Inferior parietal cortex (tissue), 1 donor: Measurements from ENCODE around the gene PGAM2.

Source experiments
- DNase-seq: peaks from one replicate; pipeline ENCODE4 v3.0.0-alpha.2; 2016; ENCODE audit errors: extremely low spot score

Gene PGAM2

DNA sequence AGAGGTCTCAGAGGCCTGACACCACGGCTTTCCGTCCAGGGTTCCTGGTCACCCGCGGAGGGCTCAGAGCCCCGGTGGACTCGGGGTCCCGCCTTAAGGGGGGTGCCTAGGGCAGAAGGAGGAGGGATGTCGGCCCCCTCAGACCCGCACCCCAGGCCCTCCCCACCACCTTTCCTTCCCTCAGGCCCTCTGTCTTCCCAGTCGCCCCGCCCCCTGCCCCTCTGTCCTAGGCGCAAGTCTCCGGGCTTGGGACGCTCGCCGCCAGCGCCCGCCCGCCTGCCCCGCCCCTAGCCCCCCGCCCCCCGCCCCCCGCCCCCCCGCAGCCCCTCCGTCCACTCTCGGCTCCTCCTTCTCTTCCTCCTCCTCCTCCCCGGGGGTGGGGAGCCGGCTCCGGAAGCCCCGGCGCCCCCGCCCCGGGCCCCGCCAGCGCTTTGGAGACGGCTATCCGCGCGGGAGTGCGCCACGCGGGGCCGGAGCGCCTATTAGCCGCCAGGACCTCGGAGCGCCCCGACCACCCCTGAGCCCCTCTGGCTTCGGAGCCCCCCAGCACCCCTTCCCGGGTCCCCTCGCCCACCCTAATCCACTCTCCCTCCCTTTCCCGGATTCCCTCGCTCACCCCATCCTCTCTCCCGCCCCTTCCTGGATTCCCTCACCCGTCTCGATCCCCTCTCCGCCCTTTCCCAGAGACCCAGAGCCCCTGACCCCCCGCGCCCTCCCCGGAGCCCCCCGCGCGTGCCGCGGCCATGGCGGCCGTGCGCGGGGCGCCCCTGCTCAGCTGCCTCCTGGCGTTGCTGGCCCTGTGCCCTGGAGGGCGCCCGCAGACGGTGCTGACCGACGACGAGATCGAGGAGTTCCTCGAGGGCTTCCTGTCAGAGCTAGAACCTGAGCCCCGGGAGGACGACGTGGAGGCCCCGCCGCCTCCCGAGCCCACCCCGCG is 38.8 kb upstream of the PGAM2 start, which contains the start of gene AEBP1:
Gene AEBP1 (plus strand): TSS at position 423 of the 937 bp plus-strand sequence. CDS start 321 bp downstream, at position 744.
- DNase-seq = no peak

GRCh38 chr7:44103566-44103922 is 38.2 kb upstream of the PGAM2 start:
- no peak for DNase-seq

DNA sequence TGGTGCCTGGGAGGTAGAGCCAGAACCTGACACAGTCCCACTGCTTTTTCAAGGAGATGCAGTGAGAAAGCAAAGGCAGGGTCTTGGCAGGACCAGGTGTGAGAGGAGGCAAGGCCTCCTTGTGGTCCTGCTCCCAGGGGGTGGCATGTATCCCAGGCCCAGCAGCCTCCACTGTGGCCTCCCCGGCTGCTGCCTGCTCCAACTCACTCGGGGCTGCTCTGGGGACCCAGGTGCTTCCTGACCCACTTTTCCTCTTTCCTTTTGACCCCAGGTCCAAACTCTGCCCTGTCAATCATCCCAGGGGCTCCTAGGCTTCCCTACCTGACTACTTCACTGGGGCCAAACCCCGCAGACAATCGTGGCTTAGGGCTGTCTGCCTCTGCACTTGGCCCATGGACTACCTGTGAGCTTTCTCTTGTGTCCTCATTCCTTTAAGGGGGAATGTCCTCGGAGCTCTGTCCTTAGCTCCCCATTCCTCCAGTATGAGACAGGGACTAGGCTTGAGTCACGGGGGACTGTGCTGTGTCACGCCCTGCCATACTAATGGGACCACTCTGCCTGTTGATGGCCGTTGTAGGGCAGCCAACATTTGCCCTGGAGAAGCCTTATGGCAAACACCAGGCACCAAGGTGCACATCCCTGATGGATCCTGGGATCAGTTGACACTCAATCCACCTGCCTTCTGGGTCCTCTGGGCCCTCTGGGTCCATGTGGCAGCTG is 37.6 kb upstream of the PGAM2 start:
- DNase-seq = no peak

GRCh38 chr7:44101966-44102845 is 36.8 kb upstream of the PGAM2 start:
- no peak for DNase-seq

GRCh38 chr7:44101303-44101965 is 36.1 kb upstream of the PGAM2 start:
- DNase-seq = no peak

DNA sequence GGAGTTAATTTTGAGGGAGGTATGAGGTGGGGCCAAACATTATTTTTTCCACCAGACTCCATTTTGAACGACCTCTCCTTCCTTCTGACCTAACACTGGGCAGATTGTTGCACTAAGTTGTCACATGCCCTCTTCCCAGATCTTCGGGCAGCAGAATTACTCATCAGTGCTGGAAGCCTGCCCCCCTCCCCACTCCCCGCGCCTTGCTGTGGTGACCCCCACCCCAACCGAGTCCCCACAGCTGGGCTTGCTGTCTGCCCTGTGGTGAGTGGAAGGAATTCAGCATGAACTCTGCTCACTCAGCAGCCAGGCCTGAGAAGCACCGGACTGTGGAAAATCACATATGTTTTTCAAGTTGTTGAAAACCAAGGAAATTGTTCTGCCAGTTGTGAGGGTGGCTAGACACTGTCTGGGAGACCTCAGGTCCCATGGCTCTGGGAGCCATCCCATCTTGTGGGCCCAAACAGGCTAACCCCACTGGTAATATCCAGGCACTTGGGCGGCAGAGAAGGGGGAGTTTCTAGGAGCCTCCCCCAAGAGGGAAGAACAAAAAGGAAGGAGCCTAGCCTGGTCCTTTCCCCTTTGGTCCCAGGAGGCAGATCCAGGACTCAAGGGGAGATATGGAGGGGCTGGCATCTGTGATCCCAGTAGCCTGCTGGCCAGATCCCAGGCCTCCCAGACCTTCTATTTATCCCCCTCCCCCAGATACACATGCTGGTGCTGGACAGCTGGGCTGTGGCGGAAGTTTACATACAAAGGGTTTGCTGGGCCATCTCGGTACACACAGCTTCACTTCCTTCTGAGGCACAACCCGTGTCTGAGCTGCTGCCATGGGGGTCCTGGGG is 35.3 kb upstream of the PGAM2 start:
- no peak for DNase-seq

- DNase-seq = no peak
These were observed 34.3 kb upstream of the PGAM2 start for GRCh38 chr7:44099669-44100068.

GRCh38 chr7:44098092-44099068 is 33.0 kb upstream of the PGAM2 start:
- no peak for DNase-seq

GRCh38 chr7:44097064-44097932 is 31.9 kb upstream of the PGAM2 start:
- DNase-seq = no peak

- DNase-seq = no peak
These were observed 31.0 kb upstream of the PGAM2 start for GRCh38 chr7:44096326-44096881.

DNA sequence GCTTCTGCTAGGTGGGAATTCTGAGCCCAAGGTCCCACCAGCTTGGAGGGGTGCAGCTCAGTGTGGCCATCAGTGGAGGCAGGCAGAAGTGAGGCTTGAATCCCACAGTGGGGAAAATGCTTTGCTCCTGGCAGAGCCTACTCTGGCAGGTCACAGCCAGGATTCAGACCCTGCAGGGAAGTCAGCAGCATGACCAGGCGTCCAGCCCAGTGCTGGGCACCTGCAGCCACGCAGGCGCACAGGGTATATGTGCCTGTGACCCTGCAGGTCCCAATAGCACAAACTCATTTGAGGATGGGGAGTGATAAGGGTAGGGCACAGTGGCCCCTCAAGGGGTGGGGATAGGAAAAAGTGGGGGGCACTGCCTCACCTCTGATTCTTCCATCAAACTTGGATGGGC is 30.4 kb upstream of the PGAM2 start:
- no peak for DNase-seq

GRCh38 chr7:44094883-44095592 is 29.7 kb upstream of the PGAM2 start:
- DNase-seq = no peak

- DNase-seq = no peak
These were observed 29.0 kb upstream of the PGAM2 start for GRCh38 chr7:44094365-44094764.

- DNase-seq = no peak
These were observed 27.8 kb upstream of the PGAM2 start for GRCh38 chr7:44093102-44093641.

DNA sequence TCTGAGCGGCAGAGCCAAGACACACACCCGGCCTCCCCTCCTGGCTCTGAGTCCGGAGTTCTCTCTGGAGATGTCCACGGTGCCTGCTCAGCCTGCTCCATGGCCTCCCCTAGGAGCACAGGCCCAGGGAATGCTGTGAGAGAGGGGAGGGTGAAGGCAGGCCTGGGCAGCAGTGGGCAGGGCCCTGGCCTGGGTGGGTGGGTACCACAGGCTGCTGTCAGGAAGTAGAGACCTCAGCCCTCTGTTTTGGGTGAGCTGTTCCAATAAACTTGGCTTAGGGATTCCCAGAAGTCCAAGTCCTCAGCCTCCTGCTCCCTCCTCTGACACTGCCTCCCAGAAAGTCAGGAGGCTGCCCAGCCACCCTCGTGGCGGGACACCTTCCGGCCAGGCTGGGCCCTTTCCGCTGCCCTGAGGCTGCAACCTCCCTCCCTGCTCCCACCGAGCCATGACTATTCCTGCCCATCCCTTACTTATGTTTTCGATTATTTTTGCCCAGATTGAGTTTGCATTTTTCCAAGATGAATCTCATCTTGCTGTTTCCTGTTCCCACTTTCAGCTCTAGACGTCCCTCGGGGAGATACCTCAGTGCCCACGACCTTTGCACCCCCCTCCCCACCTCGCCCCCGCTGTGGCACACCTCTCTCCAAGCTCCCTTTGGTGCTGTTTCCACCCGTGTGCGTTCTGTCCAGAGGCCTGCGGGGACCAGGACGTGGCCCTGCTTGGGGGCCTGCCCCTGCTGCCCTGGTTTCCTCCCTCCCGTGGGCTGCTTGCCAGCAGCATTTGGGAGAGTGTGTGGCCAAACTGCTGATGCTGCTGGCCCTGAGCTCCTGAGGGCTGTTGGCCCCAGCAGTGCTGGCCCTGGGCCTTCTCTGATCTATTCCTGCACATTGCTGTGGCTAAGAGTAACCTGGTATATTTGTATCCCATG is 22.8 kb upstream of the PGAM2 start:
- DNase-seq = no peak

DNA sequence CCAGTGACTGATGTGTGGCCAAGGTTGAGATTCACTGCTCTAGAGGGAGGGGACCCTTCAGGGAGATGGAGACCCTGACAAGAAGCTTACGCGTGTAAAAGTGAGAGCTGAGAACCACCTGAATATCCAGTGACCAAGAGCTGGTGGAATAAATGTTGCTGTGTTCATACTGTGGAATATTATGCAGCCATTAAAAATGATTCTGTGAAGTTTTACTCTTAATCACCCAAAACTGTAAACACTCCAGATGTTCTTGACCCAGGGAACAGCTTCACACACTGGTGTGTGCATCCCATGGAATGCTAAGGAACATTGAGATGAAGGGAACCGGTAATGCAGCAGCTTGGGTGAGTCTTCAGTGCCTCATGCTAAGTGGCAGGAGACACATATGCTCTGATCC is 21.3 kb upstream of the PGAM2 start:
- no peak for DNase-seq
